Panc1 (cell line): ENCODE measurements around the gene PPP1R27. TPM values are rescaled to one million over a fixed set of nuclear protein-coding genes. Genes with fewer than 3 reads are reported as not detected.

Experiments
- ATAC-seq: fragments of 200-7000 bp; cut with Tn5 transposase; 2 replicates; pipeline ENCODE4 v1.9.1; 2020; ENCODE audit warnings: mild to moderate bottlenecking, moderate library complexity
- BruUV-seq: library from RNA; stranded (reverse); fragments of 400-500 nt; replicated peaks from 2 replicates; lab custom pipeline; 2021; lab: Mats Ljungman, UMichigan
- CTCF ChIA-PET: fragments of 300-600 bp; sonication (Branson Sonifier 250); formaldehyde crosslinking; loops from one replicate; lab custom pipeline; 2022; ENCODE audit warnings: antibody characterized with exemption; lab: Charles Lee
- POLR2A ChIA-PET: fragments of 300-600 bp; sonication (Branson Sonifier 250); formaldehyde crosslinking; loops from one replicate; lab custom pipeline; 2022; ENCODE audit warnings: antibody characterized with exemption; lab: Charles Lee
- DNase-seq: peaks from one replicate; pipeline ENCODE4 v3.0.0-alpha.2; 2010; ENCODE audit warnings: low read depth, low spot score
- H3K27ac ChIP-seq: 2 replicates; pipeline ENCODE4 v1.5.1; 2011; ENCODE audit warnings: mild to moderate bottlenecking, low read length, inconsistent platforms
- H3K27me3 ChIP-seq: fragments of 200-500 bp; sonication (Bioruptor generic); 2 replicates; pipeline ENCODE4 v1.6.0; 2014; ENCODE audit warnings: low read length, inconsistent platforms; ENCODE audit not compliant: control insufficient read depth, insufficient read depth
- H3K36me3 ChIP-seq: fragments of 200-500 bp; sonication (Bioruptor generic); 2 replicates; pipeline ENCODE4 v1.5.1; 2014; ENCODE audit warnings: inconsistent platforms, mild to moderate bottlenecking, low read length, moderate library complexity; ENCODE audit not compliant: control insufficient read depth, insufficient read depth
- H3K4me1 ChIP-seq: 2 replicates; pipeline ENCODE4 v1.5.1; 2011; ENCODE audit warnings: inconsistent platforms, mild to moderate bottlenecking, low read length, moderate library complexity; ENCODE audit not compliant: control insufficient read depth, insufficient read depth
- H3K4me3 ChIP-seq, 2 experiments: 2 replicates each; pipeline ENCODE4 v1.5.1; 2011 to 2012; ENCODE audit warnings: low read depth in 2 of 2, low read length in 2 of 2, mild to moderate bottlenecking in 2 of 2, inconsistent platforms in 1 of 2, moderate library complexity in 1 of 2
- H3K9me3 ChIP-seq: fragments of 200-500 bp; sonication (Bioruptor generic); 2 replicates; pipeline ENCODE4 v1.5.1; 2014; ENCODE audit warnings: low read depth, mild to moderate bottlenecking, inconsistent platforms, low read length, moderate library complexity; ENCODE audit not compliant: control insufficient read depth, insufficient read depth
- POLR2AphosphoS5 ChIP-seq: IDR thresholded peaks from 2 replicates; pipeline ENCODE4 v1.6.1; 2012; ENCODE audit warnings: mild to moderate bottlenecking, low read depth, low read length, moderate library complexity
- SIN3A ChIP-seq: IDR thresholded peaks from 2 replicates; pipeline ENCODE4 v1.6.1; 2012; ENCODE audit warnings: low read depth, mild to moderate bottlenecking, low read length, moderate library complexity, borderline replicate concordance; ENCODE audit not compliant: insufficient read depth
- TCF7L2 ChIP-seq: IDR thresholded peaks from 2 replicates; pipeline ENCODE4 v1.6.1; 2011; ENCODE audit warnings: mild to moderate bottlenecking, low read depth, low read length, inconsistent platforms
- in situ Hi-C: cut with HindIII; loops from 2 replicates; pipeline ENCODE4 v1.10.0; 2016; ENCODE audit warnings: low sequenced_read_pairs, low pct_unique_long_range_greater_than_20kb
- intact Hi-C: fragments of 100-400 bp; cut with micrococcal nuclease; formaldehyde crosslinking; loops from one replicate; pipeline ENCODE4 v1.10.0; 2022; ENCODE audit not compliant: unreplicated experiment
- total RNA-seq: library from RNA; stranded (reverse); gene quantifications from one replicate; pipeline ENCODE4 v1.2.1, GENCODE V29; 2021; ENCODE audit not compliant: unreplicated experiment
- TF ChIP-seq, protein P1 (sequence below), 2 experiments: IDR thresholded peaks; 2 replicates each; pipeline ENCODE4 v1.6.1; 2011 to 2012; ENCODE audit warnings: low read depth in 2 of 2, control low read depth in 1 of 2, low read length in 1 of 2, mild to moderate bottlenecking in 1 of 2, moderate library complexity in 1 of 2; ENCODE audit not compliant: insufficient read depth in 1 of 2
- TF ChIP-seq, protein P2 (sequence below): fragments of 450-650 bp; IDR thresholded peaks from 2 replicates; pipeline ENCODE4 v1.5.1; 2017; ENCODE audit warnings: mild to moderate bottlenecking

The PPP1R27 gene
- total RNA-seq, 1 experiment from 2014 or later, result not detected

DNA sequence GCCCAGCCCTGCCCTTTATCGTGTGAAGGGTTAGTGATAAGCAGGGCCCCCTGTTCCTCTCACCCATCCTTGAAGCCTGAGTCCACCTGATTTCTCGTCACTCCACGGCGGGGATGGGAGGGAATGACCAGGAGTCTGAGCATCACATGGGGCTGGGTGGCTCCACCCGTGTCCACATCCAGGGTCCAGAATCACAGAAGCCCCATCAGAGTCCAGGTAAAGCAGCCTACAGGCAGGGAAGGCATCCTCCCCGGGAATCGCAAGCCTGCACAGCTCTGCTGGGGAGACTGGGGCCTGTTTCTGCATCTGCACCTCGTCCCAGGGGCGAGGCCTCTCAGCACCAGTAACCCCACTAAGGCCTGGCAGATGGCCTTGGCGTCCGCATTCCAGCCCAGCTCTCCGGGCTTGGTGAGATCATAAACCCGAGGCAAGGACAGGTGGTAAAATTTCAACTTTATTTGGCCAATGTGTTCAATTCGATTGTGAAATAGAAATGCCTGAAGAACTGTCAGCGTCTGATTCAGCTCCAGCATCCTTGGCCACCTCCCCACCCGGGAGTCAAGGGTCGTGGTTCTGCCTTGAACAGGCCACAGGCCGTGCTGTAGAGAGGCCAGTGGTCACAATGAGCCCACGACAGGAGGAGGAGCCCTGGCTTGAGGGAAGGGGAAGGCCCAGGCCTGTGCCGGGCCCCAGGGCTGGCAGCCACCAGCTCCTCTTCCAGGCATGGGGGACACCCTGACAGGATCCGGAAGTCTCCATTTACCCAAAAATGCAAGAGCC is 8.1 kb upstream of the PPP1R27 start:
- BruUV-seq, result no TSS peak
- intact Hi-C loops, result no loop called here
- Histone ChIP-seq H3K4me1 (0 out of 2 replicates have a peak, but pooled peaks cover 4% of the 10 kb centered on the region), H3K27ac (no peak overlapping the region), H3K4me3 (no peak overlapping the region), H3K36me3 (peaks cover 5% of the 10 kb centered on the region), H3K27me3 (no peaks in the 10 kb centered on the region), H3K9me3 (no peaks in the 10 kb centered on the region)
- DNase-seq (no peak), ATAC-seq (no peak)
- in situ Hi-C loops, result no loop called here
- ChIA-PET CTCF (no interaction called here), POLR2A (no interaction called here)
- TF ChIP-seq POLR2AphosphoS5 (no peak), SIN3A (no peak), TCF7L2 (no peak)
- TF ChIP-seq, protein P1, sequence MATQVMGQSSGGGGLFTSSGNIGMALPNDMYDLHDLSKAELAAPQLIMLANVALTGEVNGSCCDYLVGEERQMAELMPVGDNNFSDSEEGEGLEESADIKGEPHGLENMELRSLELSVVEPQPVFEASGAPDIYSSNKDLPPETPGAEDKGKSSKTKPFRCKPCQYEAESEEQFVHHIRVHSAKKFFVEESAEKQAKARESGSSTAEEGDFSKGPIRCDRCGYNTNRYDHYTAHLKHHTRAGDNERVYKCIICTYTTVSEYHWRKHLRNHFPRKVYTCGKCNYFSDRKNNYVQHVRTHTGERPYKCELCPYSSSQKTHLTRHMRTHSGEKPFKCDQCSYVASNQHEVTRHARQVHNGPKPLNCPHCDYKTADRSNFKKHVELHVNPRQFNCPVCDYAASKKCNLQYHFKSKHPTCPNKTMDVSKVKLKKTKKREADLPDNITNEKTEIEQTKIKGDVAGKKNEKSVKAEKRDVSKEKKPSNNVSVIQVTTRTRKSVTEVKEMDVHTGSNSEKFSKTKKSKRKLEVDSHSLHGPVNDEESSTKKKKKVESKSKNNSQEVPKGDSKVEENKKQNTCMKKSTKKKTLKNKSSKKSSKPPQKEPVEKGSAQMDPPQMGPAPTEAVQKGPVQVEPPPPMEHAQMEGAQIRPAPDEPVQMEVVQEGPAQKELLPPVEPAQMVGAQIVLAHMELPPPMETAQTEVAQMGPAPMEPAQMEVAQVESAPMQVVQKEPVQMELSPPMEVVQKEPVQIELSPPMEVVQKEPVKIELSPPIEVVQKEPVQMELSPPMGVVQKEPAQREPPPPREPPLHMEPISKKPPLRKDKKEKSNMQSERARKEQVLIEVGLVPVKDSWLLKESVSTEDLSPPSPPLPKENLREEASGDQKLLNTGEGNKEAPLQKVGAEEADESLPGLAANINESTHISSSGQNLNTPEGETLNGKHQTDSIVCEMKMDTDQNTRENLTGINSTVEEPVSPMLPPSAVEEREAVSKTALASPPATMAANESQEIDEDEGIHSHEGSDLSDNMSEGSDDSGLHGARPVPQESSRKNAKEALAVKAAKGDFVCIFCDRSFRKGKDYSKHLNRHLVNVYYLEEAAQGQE (IDR thresholded peaks at IDR 0.05; ENCODE audit: insufficient read depth in 1 of 2, low read depth in 2 of 2, low read length in 1 of 2), result no peak
- TF ChIP-seq, protein P2, sequence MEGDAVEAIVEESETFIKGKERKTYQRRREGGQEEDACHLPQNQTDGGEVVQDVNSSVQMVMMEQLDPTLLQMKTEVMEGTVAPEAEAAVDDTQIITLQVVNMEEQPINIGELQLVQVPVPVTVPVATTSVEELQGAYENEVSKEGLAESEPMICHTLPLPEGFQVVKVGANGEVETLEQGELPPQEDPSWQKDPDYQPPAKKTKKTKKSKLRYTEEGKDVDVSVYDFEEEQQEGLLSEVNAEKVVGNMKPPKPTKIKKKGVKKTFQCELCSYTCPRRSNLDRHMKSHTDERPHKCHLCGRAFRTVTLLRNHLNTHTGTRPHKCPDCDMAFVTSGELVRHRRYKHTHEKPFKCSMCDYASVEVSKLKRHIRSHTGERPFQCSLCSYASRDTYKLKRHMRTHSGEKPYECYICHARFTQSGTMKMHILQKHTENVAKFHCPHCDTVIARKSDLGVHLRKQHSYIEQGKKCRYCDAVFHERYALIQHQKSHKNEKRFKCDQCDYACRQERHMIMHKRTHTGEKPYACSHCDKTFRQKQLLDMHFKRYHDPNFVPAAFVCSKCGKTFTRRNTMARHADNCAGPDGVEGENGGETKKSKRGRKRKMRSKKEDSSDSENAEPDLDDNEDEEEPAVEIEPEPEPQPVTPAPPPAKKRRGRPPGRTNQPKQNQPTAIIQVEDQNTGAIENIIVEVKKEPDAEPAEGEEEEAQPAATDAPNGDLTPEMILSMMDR, result no peak

DNA sequence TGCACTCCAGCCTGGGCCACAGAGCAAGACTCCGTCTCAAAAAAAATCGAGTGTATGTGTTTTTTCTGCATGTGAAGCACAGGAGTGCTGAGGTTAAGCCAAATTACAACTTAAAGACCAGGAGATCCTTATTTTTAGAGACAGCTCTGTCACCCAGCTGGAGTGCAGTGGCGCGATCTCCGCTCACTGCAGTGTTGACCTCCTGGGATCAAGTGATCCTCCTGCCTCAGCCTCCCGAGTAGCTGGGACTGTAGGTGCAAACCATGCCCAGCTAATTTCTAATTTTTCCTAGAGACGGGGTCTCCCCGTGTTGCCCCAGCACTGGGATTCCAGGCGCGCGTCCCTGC is 7.5 kb upstream of the PPP1R27 start:
- no peak for TF ChIP-seq TCF7L2
- no peak; the same call in 1 of the 2 replicates for TF ChIP-seq POLR2AphosphoS5
- TF ChIP-seq, protein P2, result no peak
- no peak for TF ChIP-seq SIN3A
- TF ChIP-seq, protein P1 (IDR thresholded peaks at IDR 0.05; ENCODE audit: insufficient read depth in 1 of 2, low read depth in 2 of 2, low read length in 1 of 2), result no peak
- intact Hi-C loops, result no loop called here
- DNase-seq (no peak), ATAC-seq (no peak)
- no peak overlapping the region for H3K4me3 ChIP-seq
- H3K9me3 ChIP-seq, result no peaks in the 10 kb centered on the region
- H3K4me1 ChIP-seq, result 0 out of 2 replicates have a peak, but pooled peaks cover 4% of the 10 kb centered on the region
- H3K27ac ChIP-seq, result no peak overlapping the region
- H3K36me3 ChIP-seq, result peaks cover 5% of the 10 kb centered on the region
- CTCF ChIA-PET, result no interaction called here
- no TSS peak for BruUV-seq
- POLR2A ChIA-PET, result interaction anchor here (0.6 kb wide), 1 partner anchor 533 kb away, joined by 5 read pairs; no protein-coding TSS in a partner anchor
- H3K27me3 ChIP-seq, result no peaks in the 10 kb centered on the region
- in situ Hi-C loops, result no loop called here
